SK-N-SH (cell line): ENCODE data around the gene TNRC6B. TPM values are rescaled to one million over a fixed set of nuclear protein-coding genes. Genes with fewer than 3 reads are reported as not detected.
A peak's percentile ranks its signal among the peaks of the same experiment; 100 is the strongest.

ENCODE experiments used
- CTCF ChIA-PET: fragments of 300-600, 350-600 bp; formaldehyde crosslinking; extraction: SDS; loops from one replicate; lab custom pipeline; 2021; lab: Yijun Ruan, JAX
- POLR2A ChIA-PET: fragments of 350-600 bp; sonication (Branson Sonifier 250); formaldehyde crosslinking; extraction: SDS; loops from one replicate; lab custom pipeline; 2020; ENCODE audit warnings: antibody characterized with exemption, inconsistent platforms; lab: Yijun Ruan, JAX
- DNase-seq: peaks from one replicate; pipeline ENCODE4 v3.0.0; 2012
- H2AFZ ChIP-seq: fragments of 200-600 bp; sonication (generic); 2 replicates; pipeline ENCODE4 v1.8.1; 2016; ENCODE audit warnings: antibody characterized with exemption, mild to moderate bottlenecking, low read depth
- H3F3A ChIP-seq: fragments of 200-600 bp; sonication (generic); replicated peaks from 2 replicates; pipeline ENCODE3; 2016; ENCODE audit warnings: antibody characterized with exemption, mild to moderate bottlenecking; ENCODE audit not compliant: insufficient read depth
- H3K27ac ChIP-seq, 2 experiments: fragments of 200-500 bp in 1 of 2; fragments of 200-600 bp in 1 of 2; sonication (Bioruptor generic) in 1 of 2; sonication (generic), shearing (Covaris generic) in 1 of 2; 2 replicates each; pipeline versions ENCODE4 v1.5.1 to v1.6.1; 2014 to 2016; ENCODE audit warnings: low read depth in 2 of 2, inconsistent platforms in 1 of 2, low read length in 1 of 2, mild to moderate bottlenecking in 1 of 2, mixed read lengths in 1 of 2
- H3K27me3 ChIP-seq: fragments of 200-600 bp; sonication (generic), shearing (Covaris generic); 2 replicates; pipeline ENCODE4 v1.6.1; 2016; ENCODE audit warnings: mixed run types; ENCODE audit not compliant: insufficient read depth
- H3K36me3 ChIP-seq, 2 experiments: fragments of 200-500 bp in 1 of 2; fragments of 200-600 bp in 1 of 2; sonication (Bioruptor generic) in 1 of 2; sonication (generic) in 1 of 2; replicated peaks in 1 of 2; 2 replicates each; pipeline versions ENCODE3 to v1.5.1; 2014 to 2016; ENCODE audit warnings: low read length in 1 of 2, mild to moderate bottlenecking in 1 of 2; ENCODE audit not compliant: insufficient read depth in 2 of 2, control insufficient read depth in 1 of 2
- H3K4me1 ChIP-seq, 2 experiments: fragments of 200-500 bp in 1 of 2; fragments of 200-600 bp in 1 of 2; sonication (Bioruptor generic) in 1 of 2; sonication (generic), shearing (Covaris generic) in 1 of 2; 2 replicates each; pipeline versions ENCODE4 v1.5.1 to v1.6.1; 2014 to 2016; ENCODE audit warnings: low read depth in 1 of 2, low read length in 1 of 2, mixed run types in 1 of 2; ENCODE audit not compliant: insufficient read depth in 2 of 2, control insufficient read depth in 1 of 2
- H3K4me2 ChIP-seq: fragments of 200-600 bp; sonication (generic), shearing (Covaris generic); 2 replicates; pipeline ENCODE4 v1.6.1; 2017; ENCODE audit warnings: mixed run types
- H3K4me3 ChIP-seq, 2 experiments: fragments of 200-500 bp in 1 of 2; fragments of 200-600 bp in 1 of 2; sonication (Bioruptor generic) in 1 of 2; sonication (generic), shearing (Covaris generic) in 1 of 2; 2 replicates each; pipeline versions ENCODE4 v1.5.1 to v1.8.1; 2014 to 2016; ENCODE audit warnings: low read depth in 2 of 2, inconsistent platforms in 1 of 2, low read length in 1 of 2, mild to moderate bottlenecking in 1 of 2, mixed read lengths in 1 of 2, moderate library complexity in 1 of 2
- H3K79me2 ChIP-seq: fragments of 200-600 bp; sonication (generic); 2 replicates; pipeline ENCODE4 v1.8.1; 2017; ENCODE audit warnings: mild to moderate bottlenecking; ENCODE audit not compliant: insufficient read depth
- H3K9ac ChIP-seq: fragments of 200-600 bp; sonication (generic); 2 replicates; pipeline ENCODE4 v1.6.1; 2017; ENCODE audit warnings: mixed run types
- H3K9me2 ChIP-seq: fragments of 200-600 bp; sonication (generic); 2 replicates; pipeline ENCODE4 v1.6.1; 2017; ENCODE audit warnings: mixed run types
- H3K9me3 ChIP-seq: fragments of 200-600 bp; sonication (generic); 2 replicates; pipeline ENCODE4 v1.6.1; 2017; ENCODE audit warnings: mixed run types, mild to moderate bottlenecking, moderate library complexity
- H4K20me1 ChIP-seq: fragments of 200-600 bp; sonication (generic); 2 replicates; pipeline ENCODE4 v1.6.1; 2017; ENCODE audit warnings: mild to moderate bottlenecking, mixed run types; ENCODE audit not compliant: insufficient read depth
- CTCF ChIP-seq: fragments of 200-600 bp; sonication (generic); IDR thresholded peaks from 2 replicates; pipeline ENCODE4 v1.6.1; 2017; ENCODE audit warnings: antibody characterized with exemption, mild to moderate bottlenecking, moderate library complexity
- ELF1 ChIP-seq: IDR thresholded peaks from 2 replicates; pipeline ENCODE4 v1.4.0; 2012
- EP300 ChIP-seq, 2 experiments: IDR thresholded peaks; 2 replicates each; pipeline versions ENCODE4 v1.4.0 to v1.6.1; 2012; ENCODE audit warnings: borderline replicate concordance in 1 of 2, low read depth in 1 of 2, low read length in 1 of 2
- FOXM1 ChIP-seq: IDR thresholded peaks from 2 replicates; pipeline ENCODE4 v1.4.0; 2012; ENCODE audit warnings: low read depth, mild to moderate bottlenecking
- JUND ChIP-seq: IDR thresholded peaks from 2 replicates; pipeline ENCODE4 v1.4.0; 2012
- MEF2A ChIP-seq: IDR thresholded peaks from 2 replicates; pipeline ENCODE4 v1.4.0; 2012; ENCODE audit warnings: low read depth, borderline replicate concordance
- MXI1 ChIP-seq: IDR thresholded peaks from 2 replicates; pipeline ENCODE4 v1.6.1; 2012; ENCODE audit warnings: mild to moderate bottlenecking, low read depth, low read length, improper control_type of control experiment
- NFIC ChIP-seq: IDR thresholded peaks from 2 replicates; pipeline ENCODE4 v1.4.0; 2012; ENCODE audit warnings: borderline replicate concordance
- NRF1 ChIP-seq: IDR thresholded peaks from 2 replicates; pipeline ENCODE4 v1.6.1; 2012; ENCODE audit warnings: low read depth, mild to moderate bottlenecking, low read length
- PBX3 ChIP-seq: IDR thresholded peaks from 2 replicates; pipeline ENCODE4; 2012
- POLR2AphosphoS5 ChIP-seq: IDR thresholded peaks from 2 replicates; pipeline ENCODE4 v1.6.1; 2012; ENCODE audit warnings: low read depth, low read length
- RCOR1 ChIP-seq: fragments of 150-350 bp; IDR thresholded peaks from 2 replicates; pipeline ENCODE4 v1.6.1; 2017; ENCODE audit warnings: antibody characterized with exemption, low read length
- RFX5 ChIP-seq: IDR thresholded peaks from 2 replicates; pipeline ENCODE4 v1.6.1; 2012; ENCODE audit warnings: mild to moderate bottlenecking, improper control_type of control experiment, low read length
- RXRA ChIP-seq: IDR thresholded peaks from 2 replicates; pipeline ENCODE4 v1.4.0; 2012; ENCODE audit warnings: low read depth, mild to moderate bottlenecking, borderline replicate concordance
- TAF1 ChIP-seq: IDR thresholded peaks from 2 replicates; pipeline ENCODE4 v1.6.1; 2012; ENCODE audit warnings: low read depth, mild to moderate bottlenecking, low read length, moderate library complexity, borderline replicate concordance
- TEAD4 ChIP-seq: IDR thresholded peaks from 2 replicates; pipeline ENCODE4 v1.4.0; 2012; ENCODE audit warnings: mild to moderate bottlenecking, borderline replicate concordance; ENCODE audit not compliant: insufficient read depth
- USF2 ChIP-seq: fragments of 150-350 bp; IDR thresholded peaks from 2 replicates; pipeline ENCODE4 v1.6.1; 2017; ENCODE audit warnings: antibody characterized with exemption, low read length, low read depth, borderline replicate concordance
- YY1 ChIP-seq: IDR thresholded peaks from 2 replicates; pipeline ENCODE4 v1.4.0; 2012; ENCODE audit warnings: low read depth, mild to moderate bottlenecking
- ZBTB33 ChIP-seq: IDR thresholded peaks from 2 replicates; pipeline ENCODE4 v1.4.0; 2012; ENCODE audit warnings: low read depth, borderline replicate concordance
- WGBS: methylation state at CpG from one replicate; pipeline ENCODE4 v1.1.6; 2017; ENCODE audit warnings: low lambda C conversion rate; 5-methylcytosine and 5-hydroxymethylcytosine counted together
- polyA plus RNA-seq, 3 experiments: library from polyadenylated mRNA; depleted of rRNA; stranded (reverse); fragments of >200 nt; gene quantifications; 2 replicates each; pipeline ENCODE4 v1.2.3, GENCODE V29; 2012

Gene TNRC6B
- polyA plus RNA-seq, 1 of the 3 experiments (the other 2 are of a cell fraction) = 1.2 TPM

GRCh38 chr22:40187389-40187788, 9.7 kb downstream of the TNRC6B start:
- POLR2A ChIA-PET = no interaction called here
- peaks cover 42% of the 10 kb centered on the region for H4K20me1 ChIP-seq
- H3K9me2 ChIP-seq = no peaks in the 10 kb centered on the region
- H3K4me2 ChIP-seq = no peak overlapping the region
- H3F3A ChIP-seq = peaks cover 3% of the 10 kb centered on the region
- H2AFZ ChIP-seq = no peak overlapping the region
- CTCF ChIA-PET = no interaction called here
- H3K27ac ChIP-seq = no peak overlapping the region
- no peak overlapping the region for H3K4me3 ChIP-seq
- no peaks in the 10 kb centered on the region for H3K36me3 ChIP-seq
- no peaks in the 10 kb centered on the region for H3K27me3 ChIP-seq
- DNase-seq = no peak
- H3K9ac ChIP-seq = no peak overlapping the region
- H3K79me2 ChIP-seq = peaks cover 88% of the 10 kb centered on the region
- H3K4me1 ChIP-seq = peaks cover 0 to 6% of the 10 kb centered on the region in 2 experiments; a peak in 2 of 4 replicates
- no peak for TF ChIP-seq MXI1
- no peak for TF ChIP-seq JUND
- no peak for TF ChIP-seq NRF1
- TF ChIP-seq USF2 = no peak
- no peak for TF ChIP-seq CTCF
- no peak for TF ChIP-seq NFIC
- no peak for TF ChIP-seq RXRA
- no peak for TF ChIP-seq FOXM1
- no peak for TF ChIP-seq MEF2A
- TF ChIP-seq EP300 (IDR thresholded peaks at IDR 0.05; ENCODE audit: borderline replicate concordance in 1 of 2, low read depth in 1 of 2, low read length in 1 of 2) = no peak
- TF ChIP-seq YY1 = no peak
- no peak for TF ChIP-seq TEAD4
- TF ChIP-seq TAF1 = no peak
- no peak for TF ChIP-seq RFX5
- 93% methylated on average over 6 of the region's 7 CpGs for WGBS
- no peaks in the 10 kb centered on the region for H3K9me3 ChIP-seq

GRCh38 chr22:40189997-40190396, 12.3 kb downstream of the TNRC6B start:
- Histone ChIP-seq H3K36me3 (no peaks in the 10 kb centered on the region), H3K9ac (no peak overlapping the region), H3K9me2 (no peaks in the 10 kb centered on the region), H4K20me1 (peaks cover 44% of the 10 kb centered on the region), H3F3A (no peaks in the 10 kb centered on the region), H3K4me3 (no peak overlapping the region), H3K9me3 (no peaks in the 10 kb centered on the region), H2AFZ (no peak overlapping the region), H3K27ac (peak overlapping the region in 1 of 2 experiments; percentile 18; a peak in 1 of 4 replicates), H3K79me2 (peaks cover 82% of the 10 kb centered on the region), H3K27me3 (no peaks in the 10 kb centered on the region), H3K4me2 (no peak overlapping the region), H3K4me1 (peaks cover 0 to 7% of the 10 kb centered on the region in 2 experiments; a peak in 1 of 4 replicates)
- DNase-seq = no peak
- 45% methylated on average over 1 of the region's 1 CpG for WGBS
- ChIA-PET POLR2A (no interaction called here), CTCF (no interaction called here)
- no peak for TF ChIP-seq CTCF
- TF ChIP-seq YY1 = no peak
- TF ChIP-seq ELF1 = no peak
- TF ChIP-seq PBX3 = no peak
- TF ChIP-seq POLR2AphosphoS5 = no peak
- no peak for TF ChIP-seq ZBTB33
- no peak for TF ChIP-seq RCOR1
